HCT116 (cell line): ENCODE measurements around the gene NELL1.

Experiments used
- CBX3 ChIP-seq: IDR thresholded peaks from 2 replicates; pipeline ENCODE4 v1.6.1; 2012; ENCODE audit warnings: low read depth
- CTCF ChIP-seq, 3 experiments: fragments of 200-600 bp in 1 of 3; sonication (generic) in 1 of 3; IDR thresholded peaks in 2 of 3; conservative IDR thresholded peaks in 1 of 3; 2 replicates each; pipeline ENCODE4 v1.5.1; 2012 to 2017; ENCODE audit warnings: low read depth in 2 of 3, low read length in 2 of 3, antibody characterized with exemption in 1 of 3, borderline replicate concordance in 1 of 3, control low read depth in 1 of 3, mild to moderate bottlenecking in 1 of 3, mixed read lengths in 1 of 3, mixed run types in 1 of 3, moderate library complexity in 1 of 3; ENCODE audit not compliant: insufficient read depth in 1 of 3
- JUND ChIP-seq: IDR thresholded peaks from 2 replicates; pipeline ENCODE4 v1.6.1; 2012
- POLR2A ChIP-seq: IDR thresholded peaks from 2 replicates; pipeline ENCODE4 v1.7.0; 2011; ENCODE audit warnings: borderline replicate concordance; ENCODE audit not compliant: insufficient read depth, insufficient read length; ENCODE audit errors: extremely low read depth
- ZBTB33 ChIP-seq: IDR thresholded peaks from 2 replicates; pipeline ENCODE4 v1.6.1; 2011; ENCODE audit warnings: mild to moderate bottlenecking, low read length, moderate library complexity; ENCODE audit not compliant: insufficient replicate concordance; ENCODE audit errors: extremely low read depth
- TF ChIP-seq, protein P1 (sequence below): IDR thresholded peaks from 2 replicates; pipeline ENCODE4 v1.6.1; 2012; ENCODE audit warnings: low read depth
- TF ChIP-seq, protein P2 (sequence below): IDR thresholded peaks from 2 replicates; pipeline ENCODE4 v1.6.1; 2012

GRCh38 chr11:20654038-20654437, 15.3 kb upstream of the NELL1 start:
- TF ChIP-seq JUND (no peak), CBX3 (no peak), POLR2A (no peak), CTCF (IDR thresholded peaks at IDR 0.05 in 2 of 3, conservative IDR thresholded peaks at IDR 0.05 in 1 of 3; ENCODE audit: borderline replicate concordance in 1 of 3, insufficient read depth in 1 of 3, low read depth in 2 of 3, low read length in 2 of 3) (no peak), ZBTB33 (no peak)
- TF ChIP-seq, protein P1, sequence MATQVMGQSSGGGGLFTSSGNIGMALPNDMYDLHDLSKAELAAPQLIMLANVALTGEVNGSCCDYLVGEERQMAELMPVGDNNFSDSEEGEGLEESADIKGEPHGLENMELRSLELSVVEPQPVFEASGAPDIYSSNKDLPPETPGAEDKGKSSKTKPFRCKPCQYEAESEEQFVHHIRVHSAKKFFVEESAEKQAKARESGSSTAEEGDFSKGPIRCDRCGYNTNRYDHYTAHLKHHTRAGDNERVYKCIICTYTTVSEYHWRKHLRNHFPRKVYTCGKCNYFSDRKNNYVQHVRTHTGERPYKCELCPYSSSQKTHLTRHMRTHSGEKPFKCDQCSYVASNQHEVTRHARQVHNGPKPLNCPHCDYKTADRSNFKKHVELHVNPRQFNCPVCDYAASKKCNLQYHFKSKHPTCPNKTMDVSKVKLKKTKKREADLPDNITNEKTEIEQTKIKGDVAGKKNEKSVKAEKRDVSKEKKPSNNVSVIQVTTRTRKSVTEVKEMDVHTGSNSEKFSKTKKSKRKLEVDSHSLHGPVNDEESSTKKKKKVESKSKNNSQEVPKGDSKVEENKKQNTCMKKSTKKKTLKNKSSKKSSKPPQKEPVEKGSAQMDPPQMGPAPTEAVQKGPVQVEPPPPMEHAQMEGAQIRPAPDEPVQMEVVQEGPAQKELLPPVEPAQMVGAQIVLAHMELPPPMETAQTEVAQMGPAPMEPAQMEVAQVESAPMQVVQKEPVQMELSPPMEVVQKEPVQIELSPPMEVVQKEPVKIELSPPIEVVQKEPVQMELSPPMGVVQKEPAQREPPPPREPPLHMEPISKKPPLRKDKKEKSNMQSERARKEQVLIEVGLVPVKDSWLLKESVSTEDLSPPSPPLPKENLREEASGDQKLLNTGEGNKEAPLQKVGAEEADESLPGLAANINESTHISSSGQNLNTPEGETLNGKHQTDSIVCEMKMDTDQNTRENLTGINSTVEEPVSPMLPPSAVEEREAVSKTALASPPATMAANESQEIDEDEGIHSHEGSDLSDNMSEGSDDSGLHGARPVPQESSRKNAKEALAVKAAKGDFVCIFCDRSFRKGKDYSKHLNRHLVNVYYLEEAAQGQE = no peak
- TF ChIP-seq, protein P2, sequence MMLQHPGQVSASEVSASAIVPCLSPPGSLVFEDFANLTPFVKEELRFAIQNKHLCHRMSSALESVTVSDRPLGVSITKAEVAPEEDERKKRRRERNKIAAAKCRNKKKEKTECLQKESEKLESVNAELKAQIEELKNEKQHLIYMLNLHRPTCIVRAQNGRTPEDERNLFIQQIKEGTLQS = no peak
